KBM-7 (cell line): ENCODE measurements around the gene AGPAT2.
A peak's percentile ranks its signal among the peaks of the same experiment; 100 is the strongest.

Experiments used
- DNase-seq: peaks from one replicate; pipeline ENCODE4 v3.0.0-alpha.2; 2015
- in situ Hi-C: fragments of 300-500 bp; cut with MboI; formaldehyde crosslinking; loops from 2 replicates; pipeline ENCODE4 v1.14.3; 2020; ENCODE audit warnings: low sequenced_read_pairs, low pct_unique_long_range_greater_than_20kb, mixed read lengths

Gene AGPAT2

DNA sequence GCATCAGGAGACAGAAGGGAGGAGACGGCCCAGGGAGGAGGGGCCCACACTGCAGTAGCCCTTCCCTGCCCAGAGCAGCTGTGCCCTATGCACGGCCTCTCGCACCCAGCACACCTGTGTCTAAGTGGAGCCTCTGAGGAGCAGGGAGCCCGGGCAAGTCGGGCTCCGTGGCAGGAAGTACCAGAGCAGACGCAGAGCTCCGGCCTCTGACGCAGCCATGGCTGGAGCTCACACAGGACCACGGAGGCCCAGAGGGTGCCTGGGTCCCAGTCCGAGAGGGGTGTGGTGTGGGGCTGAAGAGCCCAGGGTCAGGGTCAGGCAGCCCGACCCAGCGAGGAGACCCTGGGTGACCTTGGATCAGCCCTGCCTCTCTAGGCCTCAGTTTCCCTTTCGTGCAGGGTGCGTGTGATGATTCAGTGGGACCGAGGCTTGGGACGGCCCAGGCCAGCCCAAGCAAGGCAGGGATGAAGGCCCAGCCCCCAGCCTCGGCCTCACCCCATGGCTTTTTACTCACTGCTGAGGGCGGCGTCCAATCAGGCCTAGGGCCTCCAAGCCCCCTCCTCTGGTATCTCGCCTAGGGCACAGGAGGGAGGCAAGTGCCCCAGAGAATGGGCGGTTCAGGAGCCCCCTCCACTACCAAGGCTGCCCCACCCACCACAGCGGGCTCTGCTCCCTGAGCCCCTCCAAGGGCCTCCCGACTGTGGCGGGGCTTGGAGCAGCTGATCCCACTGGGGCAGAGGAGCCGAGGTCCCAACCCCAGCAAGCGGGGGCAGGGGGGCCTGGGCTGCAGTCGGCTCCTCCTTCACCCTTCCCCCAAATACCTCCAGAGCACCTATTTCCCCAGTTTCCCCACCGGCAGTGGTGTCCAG, 4.3 kb upstream of the AGPAT2 start:
- in situ Hi-C loops, result no loop called here
- DNase-seq, result no peak

DNA sequence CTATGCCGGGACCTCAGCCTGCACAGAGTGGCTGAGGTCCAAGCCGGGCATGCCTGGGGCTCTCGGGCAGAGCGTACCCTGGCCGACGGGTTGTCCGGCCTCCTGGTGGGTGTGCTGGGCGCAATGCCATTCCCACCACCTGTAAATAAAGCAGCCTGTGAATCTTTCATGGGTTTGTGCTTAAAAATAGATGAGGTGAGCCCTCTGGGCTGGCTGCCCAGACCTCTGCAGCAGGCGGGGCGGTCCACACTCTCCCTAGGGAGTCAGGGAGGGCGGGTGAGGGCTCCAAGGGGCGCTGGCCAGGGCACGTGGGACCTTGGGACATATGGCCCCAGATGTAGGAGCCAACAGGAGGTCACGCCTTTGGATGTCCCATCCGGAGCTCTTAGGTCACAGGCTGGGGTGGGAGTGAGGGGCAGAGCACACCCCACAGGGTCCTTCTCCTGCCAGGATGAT, 3.6 kb upstream of the AGPAT2 start:
- in situ Hi-C loops, result no loop called here
- DNase-seq, result no peak

DNA sequence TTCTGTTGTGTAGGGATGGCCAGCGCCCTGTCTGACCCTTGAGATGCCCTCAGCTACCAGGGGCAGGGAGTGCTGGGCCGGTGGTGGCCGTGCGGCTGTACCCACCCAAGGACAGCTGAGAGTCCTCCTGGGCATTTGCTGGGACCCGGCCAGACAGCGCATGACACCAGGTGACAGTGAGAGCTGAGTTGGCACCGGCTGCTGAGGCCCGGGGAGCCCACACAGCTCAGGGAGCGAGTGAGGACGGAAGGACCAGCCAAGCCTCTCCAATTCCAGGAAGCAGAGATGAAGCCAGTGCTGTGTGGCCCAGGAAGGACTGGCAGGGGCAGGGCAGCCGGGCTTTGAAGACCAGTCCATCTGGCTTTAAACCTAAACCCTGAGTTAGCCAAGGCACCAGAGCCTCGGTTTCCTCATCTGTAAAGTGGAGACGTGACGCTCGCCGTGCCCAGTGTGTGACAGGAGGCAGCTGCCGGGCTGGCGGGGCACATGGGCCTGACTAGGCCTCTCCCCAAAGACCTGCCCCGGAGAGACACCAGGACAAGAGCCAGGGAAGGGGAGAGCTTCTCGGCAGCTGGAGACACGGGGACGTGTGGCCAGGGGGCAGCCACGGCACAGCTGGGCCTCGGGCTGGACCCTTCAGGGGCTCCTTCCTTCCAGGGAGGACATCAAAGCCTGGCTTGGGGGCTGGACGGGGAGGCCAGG, 3.0 kb upstream of the AGPAT2 start:
- in situ Hi-C loops, result no loop called here
- DNase-seq, result no peak

DNA sequence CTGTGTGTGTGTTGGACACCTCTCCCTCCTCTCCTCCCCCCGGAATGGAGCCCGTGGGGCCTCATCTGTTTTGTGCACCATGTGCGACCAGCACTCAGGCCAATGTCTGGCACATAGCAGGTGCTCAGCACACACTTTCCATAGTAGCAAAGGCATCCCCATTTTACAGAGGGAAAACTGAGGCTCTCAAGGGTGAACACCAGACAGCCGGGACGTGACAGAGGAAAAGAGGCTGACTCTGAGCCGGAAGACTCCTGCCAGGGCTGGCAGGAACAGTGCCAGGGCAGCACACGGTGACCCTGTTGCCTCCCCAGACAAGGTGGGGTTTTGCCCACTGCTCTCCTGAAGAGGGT, 1.8 kb upstream of the AGPAT2 start:
- in situ Hi-C loops, result no loop called here
- no peak for DNase-seq

DNA sequence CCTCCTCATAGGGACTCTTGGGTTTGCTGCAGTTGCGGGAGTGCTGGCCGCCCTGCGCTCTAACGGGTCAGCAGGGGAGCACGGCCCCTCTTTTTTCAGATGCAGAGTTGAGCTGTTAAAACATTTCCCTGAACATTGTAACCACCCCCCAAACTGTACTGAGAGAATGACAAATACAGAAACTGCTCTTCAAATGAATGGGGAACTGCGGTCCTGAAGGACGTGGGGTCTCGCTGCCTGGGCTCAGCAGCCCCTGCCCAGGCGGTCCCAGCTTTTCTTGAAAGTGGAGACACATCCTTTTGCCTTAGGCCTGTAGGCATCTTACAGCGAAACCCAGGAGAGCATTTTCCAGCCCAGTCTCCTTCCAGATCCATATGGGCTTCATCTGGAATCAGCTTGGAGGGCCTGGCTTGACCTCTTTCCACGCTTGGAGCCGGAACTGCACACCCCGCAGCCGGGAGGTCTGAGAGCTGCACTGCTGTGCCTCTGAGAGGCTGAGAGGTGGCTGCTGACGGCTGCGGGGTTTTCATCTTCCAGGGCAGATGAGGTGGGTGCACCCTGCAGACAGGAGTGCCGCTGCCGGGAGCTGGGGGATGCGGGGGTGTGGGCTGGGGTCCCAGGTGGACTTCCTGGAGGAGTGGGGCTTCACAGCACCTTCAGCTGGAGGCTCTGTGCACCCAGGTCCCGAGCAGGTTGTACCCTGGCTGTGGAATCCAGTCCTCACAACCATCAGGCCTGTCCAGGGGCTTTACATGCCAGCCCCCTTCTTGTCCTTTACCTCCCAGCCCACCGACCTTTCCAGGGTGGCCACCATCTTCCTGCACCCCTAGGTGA, 1.2 kb upstream of the AGPAT2 start:
- DNase-seq, result no peak
- in situ Hi-C loops, result no loop called here

DNA sequence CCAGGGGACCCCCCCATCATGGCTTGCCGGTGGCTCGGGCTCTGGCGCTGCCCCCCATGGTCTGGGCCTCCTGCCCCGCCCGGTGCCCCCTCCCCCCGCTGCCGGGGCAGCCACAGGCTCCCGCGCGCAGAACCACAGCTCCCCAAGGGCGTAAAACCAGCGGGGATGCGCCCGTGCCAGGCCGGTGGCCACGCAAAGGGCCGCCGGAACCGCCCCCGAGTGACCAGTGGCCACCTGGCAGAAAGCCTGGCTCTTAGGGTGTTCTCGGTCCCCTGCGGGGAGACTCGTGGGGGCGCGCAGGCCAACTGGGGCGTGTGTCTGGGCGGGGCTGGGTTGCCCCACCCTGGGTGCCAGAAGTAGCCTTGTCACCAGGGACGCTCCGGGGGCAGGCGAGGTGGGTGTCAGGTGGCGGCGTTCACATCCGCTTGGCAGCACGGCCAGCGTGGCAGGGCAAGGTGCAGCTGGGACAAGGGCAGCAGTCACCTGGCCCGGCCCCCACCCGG, 515 bp upstream of the AGPAT2 start:
- in situ Hi-C loops, result no loop called here
- DNase-seq, result no peak

DNA sequence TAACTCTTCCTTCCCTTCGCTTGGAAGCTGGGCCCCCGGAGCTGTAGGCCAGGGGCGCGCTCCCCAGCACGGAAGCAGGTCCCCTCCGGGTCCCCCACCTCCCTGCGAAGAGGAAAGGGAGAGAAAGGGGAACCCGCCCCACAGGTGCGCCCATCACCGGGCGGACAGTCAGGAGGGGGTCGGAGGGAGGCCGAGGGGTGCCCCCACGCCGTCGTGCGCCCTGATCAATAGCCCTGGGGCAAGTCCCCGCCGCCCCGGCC, 793 bp downstream of the AGPAT2 start:
- no peak for DNase-seq
- in situ Hi-C loops, result no loop called here

DNA sequence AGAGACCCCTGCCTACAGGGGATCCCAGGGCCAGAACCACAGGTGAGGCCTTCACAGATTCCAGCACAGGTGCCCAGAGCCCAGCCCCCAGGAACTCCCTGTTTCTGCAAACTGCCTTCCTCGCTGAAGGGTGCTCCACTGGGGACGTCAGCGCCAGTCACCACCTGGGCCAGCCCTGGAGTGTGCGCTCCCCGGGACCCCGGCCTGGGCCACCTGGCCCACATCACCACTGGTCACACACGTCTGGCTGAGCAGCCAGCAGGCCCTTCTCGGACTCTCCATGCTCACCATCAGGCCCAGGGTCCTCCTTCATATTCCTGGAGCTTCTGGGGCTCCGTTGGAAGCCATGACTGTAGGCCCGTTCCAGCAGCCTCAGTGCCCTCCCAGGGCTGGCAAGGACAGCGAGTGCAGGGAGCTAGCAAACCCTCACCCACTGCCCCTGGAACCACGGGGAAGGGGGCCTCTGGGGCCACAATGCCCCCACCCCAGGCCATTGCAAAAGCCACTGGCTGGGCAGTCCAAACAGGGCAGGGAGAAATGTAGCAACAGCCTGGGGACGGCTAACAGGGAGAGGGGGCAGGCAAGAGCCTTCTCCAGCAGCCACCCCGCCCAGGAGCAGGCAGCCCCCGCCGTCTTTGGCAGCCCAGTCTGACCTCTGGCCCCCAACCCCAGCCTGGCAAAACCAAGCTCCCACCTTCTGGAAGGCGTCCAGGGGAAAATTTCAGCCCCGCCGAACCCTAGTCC, 1.3 kb downstream of the AGPAT2 start:
- no peak for DNase-seq
- in situ Hi-C loops, result no loop called here

DNA sequence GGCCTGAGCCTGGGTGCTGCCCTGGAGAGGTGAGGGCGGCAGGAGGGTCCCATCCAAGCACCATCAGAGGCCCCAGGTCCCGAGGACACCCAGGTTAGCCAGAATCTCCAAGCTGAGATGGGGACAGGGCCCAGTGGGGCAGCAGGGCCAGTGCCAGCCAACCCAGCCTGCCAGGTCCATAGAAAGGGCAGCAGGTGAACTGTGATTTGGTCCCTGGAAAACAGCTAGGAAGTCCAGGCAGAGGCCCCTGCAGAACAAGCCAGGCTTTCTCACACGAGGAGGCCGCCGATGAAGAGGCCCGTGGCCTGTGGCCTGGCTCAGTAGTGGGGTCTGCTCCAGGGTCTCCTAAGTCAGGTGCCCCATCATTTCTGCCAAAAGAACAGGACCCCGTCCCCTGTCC, 2.0 kb downstream of the AGPAT2 start:
- in situ Hi-C loops, result no loop called here
- no peak for DNase-seq

DNA sequence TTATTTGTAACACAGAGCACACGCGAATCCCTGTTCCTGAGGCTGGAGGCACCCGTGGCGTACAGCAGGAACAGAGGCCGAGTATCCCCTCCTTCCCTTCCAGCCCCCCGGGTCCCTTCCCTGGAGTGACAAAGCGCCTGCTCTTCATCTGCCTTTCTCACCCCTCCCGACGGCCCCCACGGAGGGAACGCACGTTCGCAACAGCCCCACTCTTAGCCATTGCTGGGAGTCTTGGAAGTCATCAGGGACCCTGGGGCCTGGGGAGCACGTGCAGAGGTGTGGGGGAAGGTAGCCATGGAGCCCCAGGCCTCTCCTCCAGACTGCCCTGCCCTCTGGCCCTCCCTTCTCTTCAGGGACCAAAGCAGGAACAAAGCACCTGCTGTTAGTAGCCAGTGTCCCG, 2.5 kb downstream of the AGPAT2 start:
- in situ Hi-C loops, result no loop called here
- no peak for DNase-seq

DNA sequence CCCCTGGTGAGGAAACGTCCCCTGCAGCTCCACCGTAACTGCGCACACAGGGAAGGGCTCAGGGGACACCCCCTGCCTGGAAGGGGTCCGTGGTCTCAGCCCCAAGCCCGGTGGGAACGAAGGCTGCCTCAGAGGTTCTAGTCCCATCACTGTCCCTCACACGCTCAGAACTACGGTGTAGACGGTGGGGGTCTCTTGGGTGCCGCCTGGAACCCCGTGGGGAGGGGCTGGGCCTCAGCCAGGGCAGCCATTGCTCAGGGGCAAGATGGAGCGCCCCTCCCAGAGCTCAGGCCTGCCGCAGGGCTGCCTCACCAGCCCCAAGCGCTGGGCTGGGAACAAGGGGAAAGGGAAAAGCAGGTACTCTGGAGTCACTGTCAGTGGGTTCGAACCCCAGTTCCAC, 2.9 kb downstream of the AGPAT2 start:
- in situ Hi-C loops, result no loop called here
- no peak for DNase-seq

DNA sequence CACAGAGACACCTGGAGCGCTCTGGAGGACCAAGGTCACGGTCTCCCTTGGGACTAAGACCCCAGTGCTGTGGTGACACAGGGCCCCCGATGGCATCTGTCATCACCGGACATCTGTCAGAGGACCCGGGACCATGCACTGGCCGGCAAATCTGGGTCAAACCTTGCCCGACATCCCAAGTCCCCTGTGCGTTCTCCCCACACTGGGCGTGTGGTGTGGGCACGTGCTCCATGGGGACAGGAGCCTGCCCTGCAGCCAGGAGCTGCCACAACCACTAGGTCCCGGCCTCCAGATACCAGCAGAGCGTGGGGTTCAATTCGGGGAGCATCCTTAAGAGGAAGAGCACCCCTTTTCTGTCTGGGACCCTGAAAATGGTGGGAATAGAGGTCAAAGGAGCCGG, 3.5 kb downstream of the AGPAT2 start:
- DNase-seq, result no peak
- in situ Hi-C loops, result no loop called here

DNA sequence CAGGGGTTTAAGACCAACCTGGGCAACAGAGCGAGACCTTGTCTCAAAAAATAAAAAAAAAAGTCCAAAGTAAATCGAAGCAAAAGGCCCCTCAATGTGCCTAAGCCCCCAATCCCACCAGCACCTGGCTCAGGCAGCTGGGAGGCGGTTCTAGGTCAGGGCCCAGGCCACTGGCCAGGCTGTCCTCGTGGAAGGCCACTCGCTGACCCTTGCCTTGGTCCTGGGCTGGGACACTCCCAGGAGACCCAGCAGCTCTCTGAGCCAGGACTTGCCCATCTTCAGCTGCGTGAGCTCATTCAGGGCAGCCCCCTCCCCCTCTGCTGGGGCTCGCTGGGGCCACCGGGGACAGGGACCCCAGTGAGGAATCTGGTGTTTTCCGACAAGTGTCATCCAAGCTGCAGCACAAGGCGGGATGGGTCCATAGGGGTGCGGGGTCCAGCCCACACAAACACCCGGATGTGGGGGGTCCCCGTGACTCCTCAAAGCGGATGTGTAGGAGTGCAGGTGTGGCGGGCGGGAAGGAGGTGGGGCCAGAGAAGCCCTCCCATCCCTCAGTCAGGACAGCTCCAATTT, 4.0 kb downstream of the AGPAT2 start:
- in situ Hi-C loops, result no loop called here
- no peak for DNase-seq

DNA sequence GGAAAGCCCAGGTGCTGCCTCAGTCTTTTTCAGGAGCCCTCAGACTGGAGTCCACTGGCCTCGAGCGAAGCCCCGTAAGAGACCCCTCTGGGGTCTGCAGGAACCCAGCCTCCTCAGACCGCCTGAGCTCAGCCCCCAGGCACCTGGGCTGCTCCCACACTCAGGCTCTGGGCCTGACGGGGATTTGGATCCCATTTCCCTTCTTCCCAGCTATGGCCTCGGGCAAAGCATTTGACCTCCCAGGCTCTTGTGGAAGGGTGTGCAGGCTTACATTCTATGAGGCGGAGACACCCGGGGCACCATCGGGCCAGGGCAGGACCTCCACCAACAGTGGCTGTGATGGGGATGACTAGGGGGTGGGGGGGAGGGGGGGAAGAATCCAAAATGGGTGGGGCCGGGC, 4.5 kb downstream of the AGPAT2 start:
- no peak for DNase-seq
- in situ Hi-C loops, result no loop called here

DNA sequence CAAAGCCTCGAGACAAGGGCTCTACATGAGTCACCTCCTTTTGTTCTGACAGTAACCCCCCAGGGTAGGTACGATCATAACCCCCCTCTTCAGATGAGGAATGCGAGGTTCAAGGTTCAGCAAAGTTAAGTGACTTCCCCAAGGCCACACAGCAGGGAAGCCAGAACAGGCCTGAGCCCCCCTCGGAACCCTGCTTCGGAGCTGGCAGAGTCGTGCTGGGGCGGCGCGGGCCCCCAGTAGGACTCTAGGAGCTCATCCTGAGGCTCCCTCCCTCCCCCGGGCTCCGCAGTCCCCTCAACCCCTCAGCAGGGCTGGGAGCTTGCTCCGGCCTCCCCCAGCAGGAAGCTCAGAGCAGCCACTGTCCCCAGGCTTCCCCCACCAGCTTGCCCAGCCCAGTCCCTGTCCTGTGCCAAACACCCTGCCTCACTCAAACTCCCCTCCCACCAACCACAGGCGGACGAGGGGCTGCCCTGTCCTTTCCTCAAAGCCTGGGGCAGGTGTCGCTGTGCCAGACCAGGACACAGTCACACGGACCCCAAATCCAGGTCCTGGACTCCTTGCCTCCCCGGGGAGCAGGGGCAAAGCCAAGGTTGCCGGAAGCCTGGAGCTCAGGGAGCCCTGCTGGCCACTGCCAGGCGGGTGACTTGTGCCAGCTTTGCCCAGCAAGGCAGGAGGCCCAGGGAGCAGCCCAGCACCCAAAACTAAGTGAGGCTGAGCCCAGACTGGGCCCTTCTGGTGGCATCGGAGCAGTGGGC, 5.1 kb downstream of the AGPAT2 start:
- in situ Hi-C loops, result no loop called here
- DNase-seq, result no peak

DNA sequence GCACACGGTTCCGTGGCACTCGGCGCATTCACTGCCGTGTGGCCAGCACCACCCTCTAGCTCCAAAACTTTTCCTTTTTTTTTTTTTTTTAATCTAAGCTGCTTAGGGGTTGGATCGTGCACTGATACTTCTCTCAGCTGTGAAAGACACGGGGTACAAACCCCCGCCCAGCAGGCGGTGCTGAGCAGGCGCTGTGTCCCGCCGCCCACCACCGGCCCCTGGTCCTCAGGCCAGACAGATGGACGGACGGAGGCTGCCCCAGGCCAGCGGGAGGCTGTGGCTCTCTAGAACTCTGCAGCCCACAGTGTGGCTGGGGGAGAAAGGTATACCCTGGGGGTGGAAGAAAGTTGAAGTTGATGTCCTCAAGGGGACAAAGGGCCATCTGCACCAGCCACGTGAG, 6.2 kb downstream of the AGPAT2 start:
- no peak for DNase-seq
- in situ Hi-C loops, result no loop called here

DNA sequence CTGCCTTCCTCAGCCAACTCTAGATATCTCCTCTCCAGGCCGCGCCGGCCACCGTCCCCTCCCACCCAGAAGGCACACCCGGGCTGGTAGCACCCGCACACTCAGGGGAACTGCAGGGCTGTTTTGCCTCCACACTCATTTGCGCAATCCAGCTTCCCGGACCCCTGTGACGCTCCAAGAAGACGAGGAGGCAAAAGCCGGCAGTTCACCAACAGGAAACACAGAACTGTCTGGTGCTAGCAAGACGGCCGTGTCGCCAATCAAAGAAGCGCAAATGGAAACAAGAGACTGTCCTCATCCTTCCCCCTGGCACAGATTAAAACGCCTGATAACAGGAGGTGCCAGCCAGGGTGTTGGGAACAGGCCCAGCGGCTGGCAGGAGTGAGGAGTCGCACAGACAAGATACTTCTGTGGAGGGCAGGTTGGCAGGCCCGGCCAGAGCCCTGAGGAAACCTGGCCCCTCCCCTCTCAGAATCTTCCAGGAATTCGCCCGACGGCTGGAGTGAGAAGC, 7.8 kb downstream of the AGPAT2 start:
- DNase-seq, result peak; percentile 89
- in situ Hi-C loops, result no loop called here

DNA sequence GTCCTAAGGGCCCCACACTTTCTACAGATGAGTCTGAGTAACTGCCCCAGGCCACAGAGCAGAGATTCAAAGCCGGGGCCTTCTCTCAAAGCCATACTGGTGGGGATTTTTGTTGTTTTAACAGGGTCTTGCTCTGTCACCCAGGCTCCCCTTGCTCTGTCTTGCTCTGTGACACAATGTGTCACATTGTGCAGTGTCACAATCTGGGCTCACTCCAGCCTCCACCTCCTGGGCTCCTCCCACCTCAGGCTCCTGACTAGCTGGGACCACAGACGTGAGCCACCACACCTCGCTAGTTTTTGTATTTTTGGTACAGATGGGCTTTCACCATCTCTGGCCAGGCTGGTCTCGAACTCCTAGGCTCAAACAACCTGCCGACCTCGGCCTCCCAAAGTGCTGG, 8.6 kb downstream of the AGPAT2 start:
- in situ Hi-C loops, result no loop called here
- no peak for DNase-seq
